Measurements from ENCODE around the gene PRDM5.

- TF ChIP-seq, protein P1, sequence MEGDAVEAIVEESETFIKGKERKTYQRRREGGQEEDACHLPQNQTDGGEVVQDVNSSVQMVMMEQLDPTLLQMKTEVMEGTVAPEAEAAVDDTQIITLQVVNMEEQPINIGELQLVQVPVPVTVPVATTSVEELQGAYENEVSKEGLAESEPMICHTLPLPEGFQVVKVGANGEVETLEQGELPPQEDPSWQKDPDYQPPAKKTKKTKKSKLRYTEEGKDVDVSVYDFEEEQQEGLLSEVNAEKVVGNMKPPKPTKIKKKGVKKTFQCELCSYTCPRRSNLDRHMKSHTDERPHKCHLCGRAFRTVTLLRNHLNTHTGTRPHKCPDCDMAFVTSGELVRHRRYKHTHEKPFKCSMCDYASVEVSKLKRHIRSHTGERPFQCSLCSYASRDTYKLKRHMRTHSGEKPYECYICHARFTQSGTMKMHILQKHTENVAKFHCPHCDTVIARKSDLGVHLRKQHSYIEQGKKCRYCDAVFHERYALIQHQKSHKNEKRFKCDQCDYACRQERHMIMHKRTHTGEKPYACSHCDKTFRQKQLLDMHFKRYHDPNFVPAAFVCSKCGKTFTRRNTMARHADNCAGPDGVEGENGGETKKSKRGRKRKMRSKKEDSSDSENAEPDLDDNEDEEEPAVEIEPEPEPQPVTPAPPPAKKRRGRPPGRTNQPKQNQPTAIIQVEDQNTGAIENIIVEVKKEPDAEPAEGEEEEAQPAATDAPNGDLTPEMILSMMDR (conservative IDR thresholded peaks at IDR 0.05 in 1 of 2, IDR thresholded peaks at IDR 0.05 in 1 of 2; ENCODE audit: low read depth in 1 of 2, low read length in 2 of 2) = no peak
- no peak for TF ChIP-seq EZH2 (IDR thresholded peaks at IDR 0.05; ENCODE audit: low read length, missing control alignments)
Observed at GRCh38 chr4:120691106-120691505, 231.4 kb downstream of the PRDM5 start.

Data from fibroblast of lung (primary cell).